ENCODE data around the gene ZNHIT6.
"Not testable (repeated sequence)": the region's sequence is repeated elsewhere in the genome, so short reads cannot be mapped to it uniquely, and the experiment has no call there.

Gene ZNHIT6, protein sequence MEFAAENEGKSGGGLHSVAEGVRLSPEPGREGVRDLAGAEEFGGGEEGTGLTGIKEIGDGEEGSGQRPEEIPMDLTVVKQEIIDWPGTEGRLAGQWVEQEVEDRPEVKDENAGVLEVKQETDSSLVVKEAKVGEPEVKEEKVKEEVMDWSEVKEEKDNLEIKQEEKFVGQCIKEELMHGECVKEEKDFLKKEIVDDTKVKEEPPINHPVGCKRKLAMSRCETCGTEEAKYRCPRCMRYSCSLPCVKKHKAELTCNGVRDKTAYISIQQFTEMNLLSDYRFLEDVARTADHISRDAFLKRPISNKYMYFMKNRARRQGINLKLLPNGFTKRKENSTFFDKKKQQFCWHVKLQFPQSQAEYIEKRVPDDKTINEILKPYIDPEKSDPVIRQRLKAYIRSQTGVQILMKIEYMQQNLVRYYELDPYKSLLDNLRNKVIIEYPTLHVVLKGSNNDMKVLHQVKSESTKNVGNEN

DNA sequence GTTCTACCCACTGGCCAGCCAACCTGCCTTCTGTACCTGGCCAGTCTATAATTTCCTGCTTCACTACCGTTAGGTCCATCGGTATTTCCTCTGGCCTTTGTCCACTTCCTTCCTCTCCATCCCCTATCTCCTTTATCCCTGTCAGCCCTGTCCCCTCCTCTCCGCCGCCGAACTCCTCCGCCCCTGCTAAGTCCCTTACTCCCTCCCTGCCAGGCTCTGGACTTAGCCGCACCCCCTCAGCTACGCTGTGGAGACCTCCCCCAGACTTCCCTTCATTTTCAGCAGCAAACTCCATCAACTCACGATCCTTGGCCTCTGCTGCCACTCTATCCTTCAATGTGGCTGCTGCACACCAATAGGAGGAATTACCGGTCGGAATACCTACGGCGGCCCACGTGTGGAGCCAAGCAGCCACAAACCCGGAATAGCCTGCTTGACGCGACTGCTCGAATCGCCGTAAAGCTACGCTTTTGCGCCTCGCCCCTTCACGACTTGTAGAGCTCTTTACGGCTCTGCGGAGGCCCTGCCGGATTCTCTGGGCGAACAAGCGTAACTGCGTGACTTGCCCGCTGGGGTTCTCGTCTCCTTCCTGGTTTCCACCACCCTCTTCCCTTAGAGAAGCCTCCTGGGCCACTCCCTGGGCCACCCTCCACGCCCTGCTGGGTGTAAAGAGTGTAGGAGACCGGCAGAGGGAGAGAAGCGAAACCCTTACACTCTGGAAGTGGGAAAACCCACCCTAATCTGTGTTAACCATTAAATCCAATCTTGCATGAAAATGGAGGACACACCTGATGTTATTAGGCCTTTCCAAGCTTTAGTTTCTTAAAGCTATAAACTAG, at the start of gene ZNHIT6:
Gene ZNHIT6, minus strand, starts transcription at position 444 of the 839 bp plus-strand sequence. Its CDS starts 149 bp downstream, at position 295.
- peak; percentile 94 for FAIRE-seq

DNA sequence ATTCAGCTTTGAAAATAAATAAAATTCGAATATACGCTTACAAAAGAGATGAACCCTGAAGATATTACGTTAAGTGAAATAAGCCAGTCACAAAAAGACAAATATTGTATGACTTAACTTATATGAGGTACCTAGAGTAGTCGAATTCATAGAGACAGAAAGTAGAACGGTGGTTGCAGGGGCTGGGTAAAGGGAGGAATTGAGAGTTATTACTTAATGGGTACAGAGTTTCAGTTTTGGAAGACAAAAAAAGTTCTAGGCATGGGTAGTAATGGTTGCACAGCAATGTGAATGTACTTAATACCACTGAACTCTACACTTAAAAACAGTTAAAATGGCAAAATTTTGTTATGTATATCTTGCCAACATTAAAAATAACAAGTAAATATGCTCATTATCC, 48.6 kb upstream of the ZNHIT6 start:
- no peak for FAIRE-seq

DNA sequence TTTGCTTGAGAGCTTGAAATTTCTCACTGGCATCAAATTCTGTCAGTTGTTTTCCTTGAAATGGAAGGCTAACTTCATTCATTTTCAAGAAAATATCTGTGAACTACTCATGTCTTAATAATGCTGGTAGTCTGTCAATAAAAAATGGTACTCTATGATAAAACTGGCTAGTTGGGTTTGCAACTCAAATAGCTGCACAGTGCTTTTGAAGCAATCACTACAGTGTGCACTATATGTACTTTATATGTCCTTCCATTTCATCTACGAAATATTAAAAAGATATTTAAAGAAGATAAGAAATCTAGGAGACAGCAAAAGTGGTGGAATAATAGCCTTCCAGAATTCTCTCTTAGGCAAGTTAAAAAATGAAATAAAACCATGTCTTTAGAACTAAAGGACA, 39.9 kb upstream of the ZNHIT6 start:
- no peak for FAIRE-seq

DNA sequence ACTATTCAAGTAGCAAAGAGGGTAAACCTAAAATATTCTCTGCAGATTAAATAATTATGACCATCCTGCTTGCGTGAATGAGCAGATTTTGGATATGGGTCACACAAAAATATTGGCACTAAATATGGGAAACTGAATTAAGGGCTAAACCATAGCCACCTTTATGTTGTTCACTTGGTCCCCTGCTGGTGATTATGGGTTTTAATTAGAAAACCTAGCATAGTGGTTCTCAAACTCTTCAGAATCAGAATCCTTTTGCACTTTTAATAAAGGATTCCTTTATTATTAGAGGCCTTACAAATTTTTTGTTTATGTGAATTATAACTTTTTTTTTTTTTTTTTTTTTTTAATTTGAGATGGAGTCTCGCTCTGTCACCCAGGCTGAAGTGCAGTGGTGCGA, 38.5 kb upstream of the ZNHIT6 start:
- no peak for FAIRE-seq

DNA sequence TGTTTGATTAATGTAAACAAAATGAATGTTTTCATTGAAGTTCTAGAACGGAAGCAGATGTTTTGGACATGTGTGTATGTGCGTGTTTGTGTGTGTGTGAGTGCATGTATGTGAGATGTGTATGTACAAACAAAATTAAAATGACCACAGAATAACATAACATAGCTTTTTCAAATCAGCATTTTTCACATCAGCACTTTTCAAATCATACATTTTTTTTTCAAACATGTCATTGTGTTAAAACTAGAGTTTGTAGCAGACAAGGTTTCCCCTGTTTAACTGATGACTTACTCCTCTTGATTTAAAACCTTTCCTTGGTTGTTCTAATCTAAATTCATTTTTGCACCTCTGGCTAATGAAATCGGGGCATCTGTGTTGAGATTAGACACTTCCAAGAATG, 35.6 kb upstream of the ZNHIT6 start:
- no peak for FAIRE-seq

DNA sequence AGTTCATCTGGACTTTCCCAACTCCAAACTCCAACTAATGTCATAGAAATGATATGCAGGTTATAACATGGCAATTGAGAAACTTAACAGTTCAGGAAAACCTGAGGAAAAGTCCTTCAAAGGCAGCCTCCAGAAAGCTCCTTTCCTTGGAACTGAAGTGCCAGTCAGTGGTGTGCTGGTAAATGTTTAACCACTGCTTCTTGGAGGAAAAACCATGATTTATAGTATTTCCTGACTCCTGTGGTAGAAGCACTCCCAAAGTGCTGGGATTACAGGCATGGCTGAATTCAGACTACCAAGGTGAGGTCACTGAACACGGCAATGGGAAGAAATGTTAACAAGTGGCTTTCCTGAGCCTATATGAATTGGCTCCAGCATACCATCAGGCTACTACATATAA, 26.7 kb upstream of the ZNHIT6 start:
- no peak for FAIRE-seq

DNA sequence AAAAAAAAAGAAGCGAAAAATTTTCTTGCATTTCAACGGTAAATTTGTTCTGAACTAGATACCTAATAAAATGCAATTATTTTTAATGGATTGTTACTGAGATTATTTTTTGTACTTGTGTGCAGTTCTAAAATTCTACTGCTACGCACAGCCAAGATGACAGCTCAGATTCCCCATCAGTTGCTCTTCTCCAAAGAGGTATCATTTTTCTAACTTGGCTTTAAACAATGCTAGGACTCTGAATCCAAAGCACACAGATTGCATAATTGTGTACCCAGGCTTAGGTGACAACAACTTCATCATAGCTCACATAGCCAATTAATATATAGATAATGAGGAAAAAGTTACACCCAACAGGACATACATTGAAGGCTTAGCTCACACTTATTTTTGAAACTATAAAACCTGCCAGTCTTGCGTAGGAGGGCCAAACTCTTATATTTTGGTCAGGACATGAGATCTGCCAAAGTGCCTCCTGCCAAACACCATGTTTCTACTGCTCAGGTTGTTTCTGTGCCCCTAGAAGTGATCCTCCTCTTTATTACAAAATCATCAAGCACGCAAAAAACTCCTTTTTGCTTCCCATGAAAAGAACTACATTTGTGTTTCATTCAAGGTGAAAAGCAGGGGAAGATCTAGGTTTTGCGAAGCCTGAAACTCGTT, 10.6 kb upstream of the ZNHIT6 start:
- FAIRE-seq = no peak

DNA sequence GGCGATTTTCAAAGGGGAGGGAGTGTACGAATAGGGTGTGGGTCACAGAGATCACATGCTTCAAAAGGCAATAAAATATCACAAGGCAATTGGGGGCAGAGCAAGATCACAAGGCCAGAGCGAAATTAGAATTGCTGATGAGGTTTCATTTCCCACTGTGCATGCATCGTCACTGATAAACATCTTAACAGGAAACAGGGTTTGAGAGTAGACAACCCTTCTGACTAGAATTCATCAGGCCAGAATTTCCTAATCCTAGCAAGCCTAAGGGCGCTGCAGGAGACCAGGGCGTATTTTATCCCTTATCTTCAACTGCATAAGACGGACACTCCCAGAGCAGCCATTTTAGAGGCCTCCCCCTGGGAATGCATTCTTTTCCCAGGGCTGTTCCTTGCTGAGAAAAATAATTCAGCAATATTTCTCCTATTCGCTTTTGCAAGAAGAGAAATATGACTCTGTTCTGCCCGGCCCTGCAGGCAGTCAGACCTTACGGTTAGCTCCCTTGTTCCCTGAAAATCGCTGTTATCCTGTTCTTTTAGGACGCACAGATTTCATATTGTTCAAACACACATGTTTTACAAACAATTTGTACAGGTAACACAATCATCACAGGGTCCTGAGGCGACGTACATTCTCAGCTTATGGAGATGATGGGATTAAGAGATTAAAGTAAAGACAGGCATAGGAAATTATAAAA, 6.3 kb upstream of the ZNHIT6 start:
- FAIRE-seq = not testable (repeated sequence)

DNA sequence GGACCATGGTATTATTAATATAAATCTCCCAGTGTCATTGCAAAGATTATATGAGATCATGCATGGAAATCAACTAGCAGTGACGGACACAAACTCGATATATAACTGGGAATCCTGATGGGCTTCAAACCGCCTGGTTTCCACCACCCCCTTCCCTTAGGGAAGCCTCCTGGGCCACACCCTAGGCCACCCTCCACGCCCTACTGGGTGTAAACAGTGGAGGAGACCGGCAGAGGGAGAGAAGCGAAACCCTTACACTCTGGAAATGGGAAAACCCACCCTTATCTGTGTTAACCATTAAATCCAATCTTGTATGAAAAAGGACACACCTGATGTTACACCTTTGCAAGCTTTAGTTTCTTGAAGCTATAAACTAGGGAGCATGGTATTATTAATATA, 595 bp upstream of the ZNHIT6 start:
- no peak for FAIRE-seq

DNA sequence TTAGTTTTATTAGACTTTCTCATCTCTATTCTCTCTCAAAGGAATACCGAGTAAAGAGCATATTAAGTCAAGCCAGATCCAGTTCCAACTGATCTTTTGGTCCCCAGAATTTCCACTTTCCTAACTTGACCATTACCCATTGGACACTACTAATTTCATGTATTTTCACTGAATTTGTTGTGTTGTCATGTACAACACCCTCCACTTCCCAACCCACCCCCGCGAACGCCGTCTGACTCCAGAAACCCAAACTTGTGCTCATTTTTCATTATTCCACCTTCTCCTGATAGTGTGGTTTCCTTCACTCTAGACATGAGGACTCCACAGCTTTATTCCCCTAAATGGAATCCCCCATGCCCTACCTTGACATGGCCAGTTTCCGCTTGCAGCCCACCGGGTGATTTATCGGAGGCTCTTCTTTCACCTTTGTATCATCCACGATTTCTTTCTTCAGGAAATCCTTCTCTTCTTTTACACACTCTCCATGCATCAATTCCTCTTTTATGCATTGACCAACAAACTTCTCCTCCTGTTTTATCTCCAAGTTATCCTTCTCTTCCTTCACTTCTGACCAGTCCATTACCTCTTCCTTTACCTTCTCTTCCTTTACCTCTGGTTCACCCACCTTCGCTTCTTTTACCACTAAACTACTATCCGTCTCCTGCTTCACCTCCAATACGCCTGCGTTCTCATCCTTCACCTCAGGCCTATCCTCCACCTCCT, 805 bp downstream of the ZNHIT6 start:
- FAIRE-seq = no peak

DNA sequence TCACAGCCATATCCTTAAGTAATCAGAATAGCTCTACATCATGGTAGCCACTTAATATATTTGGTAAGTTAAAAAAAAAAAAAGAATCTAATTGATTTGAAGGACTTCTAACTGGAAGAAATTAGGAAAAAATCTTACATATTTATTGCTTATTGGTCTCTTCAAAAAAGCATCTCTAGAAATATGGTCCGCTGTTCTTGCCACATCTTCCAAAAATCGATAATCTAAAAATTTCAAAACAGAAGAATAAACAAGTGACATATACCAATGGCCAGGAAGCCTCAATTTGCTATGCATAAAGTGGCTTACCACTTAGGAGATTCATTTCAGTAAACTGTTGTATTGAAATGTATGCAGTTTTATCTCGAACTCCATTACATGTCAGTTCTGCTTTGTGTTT, 2.3 kb downstream of the ZNHIT6 start:
- no peak for FAIRE-seq

DNA sequence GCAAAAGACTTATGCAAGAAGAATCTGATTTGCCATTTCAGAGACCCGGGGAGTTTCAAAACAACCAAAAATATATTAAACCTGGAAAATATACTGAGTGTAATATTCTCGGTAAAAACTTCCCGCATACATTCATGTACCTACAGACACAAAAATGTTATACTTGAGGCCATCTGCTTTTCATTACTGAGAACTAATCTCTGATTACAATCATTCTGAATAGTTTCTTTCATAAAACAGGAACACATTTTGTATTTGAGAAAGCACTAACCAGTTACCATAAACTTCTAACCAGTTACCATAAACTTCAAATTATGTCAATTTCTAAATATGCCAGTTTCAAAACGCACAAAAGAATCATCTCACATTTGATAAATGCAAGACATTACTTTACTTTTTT, 7.8 kb downstream of the ZNHIT6 start:
- FAIRE-seq = no peak

DNA sequence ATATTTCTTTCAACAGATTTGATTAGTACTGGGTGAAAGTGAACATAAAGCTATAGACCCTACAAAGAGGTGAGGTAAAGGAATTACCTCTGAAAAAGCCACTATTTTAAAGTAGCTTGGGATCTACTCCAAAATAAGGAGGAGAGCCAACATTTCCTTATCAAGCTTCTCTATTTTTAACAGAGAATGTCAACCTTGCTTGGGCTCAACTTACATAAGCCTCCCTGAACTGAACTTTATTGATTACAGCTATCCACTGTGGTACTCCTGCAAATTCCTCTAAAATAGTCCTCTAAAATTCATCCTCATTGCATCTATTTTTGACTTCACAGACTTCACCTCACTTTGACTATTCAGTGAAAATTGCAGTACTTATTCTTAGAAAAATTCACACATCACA, 10.3 kb downstream of the ZNHIT6 start:
- FAIRE-seq = no peak

DNA sequence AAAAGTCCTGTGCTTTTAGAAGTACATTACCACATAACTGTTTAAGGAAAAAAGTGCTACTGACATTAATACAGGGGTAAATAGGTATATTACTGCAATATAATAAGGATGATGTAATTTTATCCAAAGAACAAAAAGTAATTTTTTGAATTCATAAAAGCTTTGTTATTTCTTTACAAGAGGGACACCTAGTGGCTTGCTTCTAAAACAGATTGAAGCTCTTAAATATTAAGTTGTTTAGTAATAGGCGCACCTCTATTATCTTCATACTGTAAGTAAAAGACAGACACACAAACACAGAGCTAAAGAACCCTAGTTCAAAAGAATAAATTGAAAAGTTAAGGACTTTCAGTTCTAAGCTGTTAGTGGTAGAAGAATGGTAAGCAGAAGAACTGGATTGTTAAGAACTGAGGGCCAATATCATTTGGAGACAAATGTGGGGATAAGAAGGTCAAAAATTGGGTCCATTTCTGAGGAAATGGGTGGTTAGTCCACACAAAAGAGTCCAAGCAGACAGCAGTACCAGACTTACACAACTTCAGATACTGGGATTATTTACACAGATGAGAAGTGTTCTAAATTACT, 15.4 kb downstream of the ZNHIT6 start:
- peak; percentile 96 for FAIRE-seq

DNA sequence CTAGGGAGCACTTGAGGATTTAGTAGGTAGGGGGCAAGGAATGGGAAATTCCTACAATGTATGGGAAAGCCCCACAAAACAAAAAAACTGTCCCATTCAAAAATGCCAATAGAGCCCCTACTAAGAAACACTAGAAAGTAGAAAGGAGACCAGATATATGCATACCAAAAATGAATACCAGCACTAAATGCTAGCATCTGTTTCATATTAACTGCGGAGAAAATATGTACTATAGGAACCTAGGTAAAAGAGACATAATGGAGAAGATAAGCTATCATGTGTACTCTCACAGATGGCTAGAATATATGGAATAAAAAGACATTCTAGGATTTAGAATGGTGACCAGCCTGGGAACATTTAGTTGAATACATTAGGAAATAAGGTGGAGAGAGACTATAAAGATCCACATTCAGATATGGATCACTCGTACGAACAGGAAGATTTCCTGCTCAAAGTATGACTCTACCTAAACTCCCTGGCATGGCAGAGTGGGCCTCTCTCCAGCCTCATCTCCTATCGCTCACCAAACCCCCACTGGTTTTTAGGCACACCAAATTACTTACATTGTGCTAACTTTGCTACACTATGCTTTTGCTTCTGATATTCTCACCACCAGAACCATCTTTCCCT, 18.3 kb downstream of the ZNHIT6 start:
- no peak for FAIRE-seq

DNA sequence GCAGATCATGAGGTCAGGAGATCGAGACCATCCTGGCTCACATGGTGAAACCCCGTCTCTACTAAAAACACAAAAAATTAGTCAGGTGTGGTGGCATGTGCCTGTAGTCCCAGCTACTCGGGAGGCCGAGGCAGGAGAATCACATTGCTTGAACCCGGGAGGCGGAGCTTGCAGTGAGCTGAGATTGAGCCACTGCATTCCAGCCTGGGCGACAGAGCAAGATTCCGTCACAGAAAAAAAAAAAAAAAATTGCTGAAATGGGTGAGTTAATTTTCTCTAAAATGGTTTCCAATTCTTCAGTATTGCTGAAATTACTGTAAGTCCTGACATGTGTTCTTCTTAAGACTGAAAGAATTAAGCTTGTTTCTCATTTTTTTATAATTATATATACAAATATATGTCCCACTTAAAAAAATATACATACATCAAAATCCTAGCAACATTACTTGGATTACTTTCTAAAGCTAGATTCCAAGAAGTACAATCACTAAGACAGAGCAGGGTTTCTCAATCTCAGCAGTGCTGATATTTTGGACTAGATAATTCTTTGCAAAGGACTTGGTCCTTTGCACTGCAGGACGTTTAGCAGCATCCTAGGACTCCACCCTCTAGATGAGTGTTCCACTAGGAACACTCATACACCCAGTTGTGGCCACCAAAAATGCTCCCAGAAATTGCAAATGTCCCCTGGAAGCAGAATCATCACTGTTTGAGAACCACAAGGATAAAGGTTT, 24.8 kb downstream of the ZNHIT6 start:
- no peak for FAIRE-seq

DNA sequence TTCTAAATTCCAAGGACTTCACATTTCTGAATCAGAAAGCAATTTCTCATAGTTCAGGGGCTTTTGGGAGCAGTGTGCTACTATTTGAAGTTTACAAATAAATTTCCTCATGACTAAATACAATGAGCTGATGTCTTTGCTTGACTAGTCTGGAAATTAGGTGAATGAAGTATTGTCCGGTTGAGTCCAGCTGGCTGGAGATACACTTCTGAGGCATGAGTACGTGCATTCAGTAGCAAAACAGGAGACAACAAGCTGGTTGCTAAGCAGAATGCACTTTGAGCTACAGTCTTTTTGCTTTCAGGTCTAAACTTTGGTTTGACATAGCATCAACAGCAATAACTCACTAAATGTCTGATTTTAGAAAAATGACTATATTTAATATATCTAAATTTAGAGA, 27.1 kb downstream of the ZNHIT6 start:
- no peak for FAIRE-seq

DNA sequence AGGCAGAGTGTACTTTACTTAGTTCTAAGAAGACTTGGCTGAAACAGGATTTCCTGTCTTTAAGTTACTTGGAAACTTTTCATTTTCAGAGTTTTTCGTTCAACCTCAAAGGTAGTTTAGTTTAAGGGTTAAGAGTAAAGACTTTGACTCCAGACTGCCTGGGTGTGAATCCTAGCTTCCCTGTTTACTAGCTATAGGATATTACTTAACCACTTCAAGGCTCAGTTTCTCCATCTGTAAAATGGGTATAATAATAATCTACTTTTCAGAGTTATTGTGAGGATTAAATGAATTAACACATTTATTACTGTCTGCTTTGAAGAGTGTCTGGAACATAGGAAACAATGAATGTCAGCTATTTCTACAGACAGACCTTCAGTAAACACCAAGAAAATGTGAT, 30.0 kb downstream of the ZNHIT6 start:
- FAIRE-seq = no peak

DNA sequence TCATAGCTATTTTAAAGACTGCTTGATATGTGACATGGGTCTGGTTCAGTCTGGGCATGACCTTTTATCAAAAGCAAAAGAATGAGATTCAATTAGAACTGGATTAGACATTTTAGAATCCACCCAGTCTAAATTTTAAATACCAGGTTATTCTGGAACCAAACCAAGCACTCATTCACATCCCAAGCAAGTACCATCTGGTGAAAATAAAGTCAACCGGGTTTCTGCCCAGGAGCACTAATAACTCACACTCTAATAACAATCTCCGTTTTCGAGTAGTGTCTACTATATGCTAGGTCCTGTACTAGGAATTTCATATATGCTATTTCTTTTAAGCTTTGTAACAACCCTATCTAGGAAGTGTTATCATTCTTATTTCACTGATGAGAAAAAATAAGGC, 30.6 kb downstream of the ZNHIT6 start:
- FAIRE-seq = no peak

DNA sequence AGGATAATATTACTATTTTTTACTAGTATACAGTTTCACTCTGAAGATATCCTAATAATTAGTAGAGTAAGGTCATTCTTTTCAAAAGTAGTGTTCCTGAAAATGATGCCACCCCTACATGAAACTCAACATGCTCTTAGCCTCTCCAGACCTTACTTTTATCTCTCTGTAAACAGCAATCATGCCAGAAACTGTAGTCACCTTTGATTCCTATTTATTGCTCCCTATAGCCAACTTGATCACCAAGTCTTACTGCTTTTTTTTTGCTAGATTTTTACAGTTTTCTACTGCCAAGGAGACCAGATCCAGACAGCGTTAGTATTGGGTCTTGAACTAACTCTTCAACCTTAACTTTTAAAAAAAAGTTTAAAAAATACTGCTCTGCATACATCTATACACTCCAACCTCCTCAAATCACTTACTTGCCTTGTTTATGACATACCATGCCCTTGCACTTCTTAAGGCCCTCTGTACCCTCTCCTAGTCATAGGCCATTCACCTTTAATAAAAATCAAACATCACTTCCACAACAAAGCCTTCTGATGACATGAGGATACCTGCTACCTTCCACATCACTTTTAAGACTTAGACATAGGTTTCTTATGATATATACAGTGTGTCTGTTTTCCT, 36.1 kb downstream of the ZNHIT6 start:
- FAIRE-seq = no peak

Measured in G401.6 (cell line).